Measurements from ENCODE around the gene VCL. TPM values are rescaled to one million over a fixed set of nuclear protein-coding genes. Genes with fewer than 3 reads are reported as not detected.

The VCL gene
- total RNA-seq, 2 donors from 2014 or later = 346 to 348 TPM

GRCh38 chr10:74044419-74044818 lies 46.5 kb downstream of the VCL start:
- ATAC-seq (ENCODE audit: insufficient number of reproducible peaks, low FRiP score, low read depth) (no peak), DNase-seq (ENCODE audit: low spot score) (no peak)
- no peak overlapping the region for H3K4me3 ChIP-seq
- TF ChIP-seq CTCF (IDR thresholded peaks at IDR 0.05) = no peak
- peaks cover 38 to 57% of the 10 kb centered on the region in 2 donors for H3K4me1 ChIP-seq (ENCODE audit: control insufficient read depth in 1 of 2, low read depth in 2 of 2)
- H3K9me3 ChIP-seq = no peaks in the 10 kb centered on the region
- H3K27ac ChIP-seq = no peak overlapping the region
- H3K27me3 ChIP-seq (replicated peaks; ENCODE audit: insufficient read depth) = no peaks in the 10 kb centered on the region
- peaks cover 3% of the 10 kb centered on the region for H3K36me3 ChIP-seq

- no peaks in the 10 kb centered on the region for H3K9me3 ChIP-seq
- TF ChIP-seq CTCF (IDR thresholded peaks at IDR 0.05) = no peak
- H3K4me3 ChIP-seq = no peak overlapping the region
- peaks cover 3% of the 10 kb centered on the region for H3K36me3 ChIP-seq
- H3K4me1 ChIP-seq (ENCODE audit: control insufficient read depth in 1 of 2, low read depth in 2 of 2) = peaks cover 46 to 68% of the 10 kb centered on the region in 2 donors
- DNase-seq (ENCODE audit: low spot score) = no peak
- no peak for ATAC-seq (ENCODE audit: insufficient number of reproducible peaks, low FRiP score, low read depth)
- no peaks in the 10 kb centered on the region for H3K27me3 ChIP-seq (replicated peaks; ENCODE audit: insufficient read depth)
- peak overlapping the region in 1 of 2 donors; percentile 10 for H3K27ac ChIP-seq
Measured at GRCh38 chr10:74047304-74047703, 49.4 kb downstream of the VCL start.

GRCh38 chr10:74047871-74048270 lies 50.0 kb downstream of the VCL start:
- Histone ChIP-seq H3K27ac (peak overlapping the region in 1 of 2 donors; percentile 6), H3K9me3 (no peaks in the 10 kb centered on the region), H3K4me1 (ENCODE audit: control insufficient read depth in 1 of 2, low read depth in 2 of 2) (peaks cover 50 to 72% of the 10 kb centered on the region in 2 donors), H3K4me3 (no peak overlapping the region), H3K36me3 (peaks cover 3% of the 10 kb centered on the region), H3K27me3 (replicated peaks; ENCODE audit: insufficient read depth) (no peaks in the 10 kb centered on the region)
- TF ChIP-seq CTCF (IDR thresholded peaks at IDR 0.05) = no peak
- no peak for DNase-seq (ENCODE audit: low spot score)
- ATAC-seq (ENCODE audit: insufficient number of reproducible peaks, low FRiP score, low read depth) = no peak

GRCh38 chr10:74048433-74048832 lies 50.5 kb downstream of the VCL start:
- no peak for ATAC-seq (ENCODE audit: insufficient number of reproducible peaks, low FRiP score, low read depth)
- peak overlapping the region in 1 of 2 donors; percentile 55 for H3K27ac ChIP-seq

GRCh38 chr10:74049955-74050354 lies 52.0 kb downstream of the VCL start:
- no peak for ATAC-seq (ENCODE audit: insufficient number of reproducible peaks, low FRiP score, low read depth)
- H3K4me1 ChIP-seq (ENCODE audit: control insufficient read depth in 1 of 2, low read depth in 2 of 2) = peaks cover 50 to 72% of the 10 kb centered on the region in 2 donors

More at GRCh38 chr10:74048433-74048832, 50.5 kb downstream of the VCL start:
- Histone ChIP-seq H3K4me3 (no peak overlapping the region), H3K27me3 (replicated peaks; ENCODE audit: insufficient read depth) (no peaks in the 10 kb centered on the region), H3K4me1 (ENCODE audit: control insufficient read depth in 1 of 2, low read depth in 2 of 2) (peaks cover 50 to 67% of the 10 kb centered on the region in 2 donors), H3K9me3 (no peaks in the 10 kb centered on the region), H3K36me3 (peaks cover 3% of the 10 kb centered on the region)
- no peak for TF ChIP-seq CTCF (IDR thresholded peaks at IDR 0.05)
- DNase-seq (ENCODE audit: low spot score) = no peak

More at GRCh38 chr10:74049955-74050354, 52.0 kb downstream of the VCL start:
- peak overlapping the region; percentile 44 to 55 for H3K27ac ChIP-seq
- H3K27me3 ChIP-seq (replicated peaks; ENCODE audit: insufficient read depth) = no peaks in the 10 kb centered on the region
- H3K9me3 ChIP-seq = no peaks in the 10 kb centered on the region
- H3K36me3 ChIP-seq = no peaks in the 10 kb centered on the region
- no peak overlapping the region for H3K4me3 ChIP-seq
- no peak for TF ChIP-seq CTCF (IDR thresholded peaks at IDR 0.05)
- no peak for DNase-seq (ENCODE audit: low spot score)
